Adrenal gland (tissue), 12 donors: Measurements from ENCODE around the gene SHISA7. TPM values are rescaled to one million over a fixed set of nuclear protein-coding genes. Genes with fewer than 3 reads are reported as not detected.

Experiments used
- DNase-seq, 7 donors: peaks; one replicate each; pipeline ENCODE4 v3.0.0-alpha.2; 2019 to 2020
- H3K27ac ChIP-seq, 5 donors: fragments of 200-600 bp; sonication (generic) in 4 of 5; 1 replicate in 3 of 5; 2 replicates in 2 of 5; pipeline versions ENCODE4 v1.5.1 to v1.8.0; 2016 to 2020; ENCODE audit warnings: mild to moderate bottlenecking in 1 of 5
- H3K27me3 ChIP-seq: fragments of 200-600 bp; 2 replicates; pipeline ENCODE4 v1.8.0; 2021
- H3K36me3 ChIP-seq, 2 donors: fragments of 200-600 bp; replicated peaks in 1 of 2; 1 replicate in 1 of 2; 2 replicates in 1 of 2; pipeline versions ENCODE4 v1.5.1 to v1.8.0; 2018 to 2022
- H3K4me1 ChIP-seq, 2 donors: fragments of 200-600 bp; replicated peaks in 1 of 2; 1 replicate in 1 of 2; 2 replicates in 1 of 2; pipeline versions ENCODE4 v1.5.1 to v1.8.0; 2018 to 2021
- H3K4me3 ChIP-seq, 4 donors: fragments of 200-600 bp; sonication (generic) in 3 of 4; one replicate each; pipeline ENCODE4 v1.5.1; 2016 to 2018
- H3K9me3 ChIP-seq, 3 donors: fragments of 200-600 bp; sonication (generic) in 1 of 3; replicated peaks in 1 of 3; 1 replicate in 2 of 3; 2 replicates in 1 of 3; pipeline versions ENCODE4 v1.5.1 to v1.8.0; 2016 to 2021
- CTCF ChIP-seq, 6 experiments: fragments of 450-650 bp in 4 of 6; fragments of 200-600 bp in 2 of 6; sonication (generic) in 1 of 6; IDR thresholded peaks; 1 replicate in 5 of 6; 2 replicates in 1 of 6; pipeline versions ENCODE4 v1.5.1 to v1.8.0; 2016 to 2021; ENCODE audit warnings: antibody characterized with exemption in 6 of 6, mild to moderate bottlenecking in 2 of 6, moderate library complexity in 1 of 6
- POLR2A ChIP-seq, 2 donors: fragments of 450-650 bp; IDR thresholded peaks; one replicate each; pipeline ENCODE4 v1.6.1; 2017; ENCODE audit warnings: antibody characterized with exemption in 2 of 2, mild to moderate bottlenecking in 2 of 2, moderate library complexity in 1 of 2
- WGBS, 4 donors: extraction: QIAGEN DNeasy Blood & Tissue Kit in 2 of 4; methylation state at CpG; one replicate each; pipeline versions ENCODE4 v1.1.5 to v1.1.7; 2013 to 2017; 5-methylcytosine and 5-hydroxymethylcytosine counted together
- intact Hi-C, 2 donors: fragments of 100-400 bp; cut with DNase I; formaldehyde crosslinking; loops; one replicate each; pipeline versions ENCODE4 v1.14.1 to v1.15.0; 2022 to 2023
- polyA plus RNA-seq, 3 donors: library from polyadenylated mRNA; stranded (reverse); fragments of 200-250 nt in 2 of 3; fragments of 350-450 nt in 1 of 3; fragmentation: Illumina TruSeq in 1 of 3; extraction: RNeasy Lipid Tissue Mini Kit (QIAGEN cat#74804) in 1 of 3; gene quantifications; one replicate each; pipeline ENCODE4 v1.2.3, GENCODE V29; 2013 to 2014
- total RNA-seq, 9 donors: library from RNA; depleted of rRNA in 4 of 9; stranded (reverse); fragments of >200 nt in 4 of 9; fragments of 120-200 nt in 1 of 9; fragmentation: NEBNext Ultra II Directional in 1 of 9; extraction: Animal tissue kit (Norgen Biotek cat#: 25700) in 1 of 9; gene quantifications; one replicate each; pipeline versions ENCODE4 v1.1.0 to v1.2.4, GENCODE V29; 2013 to 2023
- donor health status: healthy with polysubstance abuse.
- donor health status: Bipolar disorder and iron deficiency.
- donor health status: DM: yes; HTN: yes; CAD: no.
- donor health status: DM: no; HTN: no; CAD: no.
- donor health status: DM: no; HTN: no; CAD: no.
- donor health status: DM: yes; HTN: yes; CAD: no.

Gene SHISA7
- total and polyA plus RNA-seq, 12 donors, result 0.08 to 1.3 (median 0.44) TPM; not detected in 4

DNA sequence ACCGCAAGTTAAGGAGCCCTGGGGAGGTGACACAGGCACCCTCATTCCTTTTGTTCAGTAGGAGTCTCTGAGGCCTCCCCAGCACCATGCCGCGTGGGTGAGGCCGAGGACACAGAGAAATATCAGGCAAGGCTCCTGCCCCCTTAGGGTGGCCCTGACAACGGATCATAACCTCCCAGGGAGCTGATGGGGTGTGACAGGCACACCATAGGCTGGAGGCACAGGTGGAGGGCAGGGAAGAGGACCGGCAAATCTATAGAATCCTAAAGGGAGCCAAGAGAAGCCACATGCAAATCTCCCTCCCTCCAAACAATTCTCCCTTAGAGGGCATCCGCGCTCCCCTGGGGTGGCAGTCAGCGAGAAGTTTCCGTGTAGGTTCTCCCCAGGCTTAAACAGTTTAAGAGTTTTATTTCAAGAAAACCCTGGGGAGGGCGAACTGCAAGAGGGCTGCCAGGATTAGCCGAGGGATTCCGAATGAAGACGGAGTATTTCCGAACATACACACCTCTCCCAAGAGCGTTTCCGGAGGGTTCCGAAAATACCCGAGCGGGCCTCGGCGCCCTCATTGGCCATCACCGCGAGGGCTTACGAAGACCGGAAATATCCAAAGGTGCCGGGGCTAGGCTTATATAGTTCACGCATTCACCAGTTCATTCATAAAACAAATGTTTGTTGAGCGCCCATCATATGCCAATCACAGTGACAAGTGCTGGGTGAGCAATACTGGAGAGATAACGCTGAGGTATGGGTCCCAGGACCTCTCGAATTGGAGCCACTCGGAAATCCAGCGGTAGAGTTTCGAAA lies 58.0 kb downstream of the SHISA7 start:
- H3K27ac ChIP-seq, result peak overlapping the region; percentile 71 to 96 (median 87)
- H3K4me3 ChIP-seq, result peak overlapping the region in 1 of 4 donors; percentile 85
- H3K36me3 ChIP-seq, result peaks cover 0 to 31% of the 10 kb centered on the region in 2 donors
- TF ChIP-seq POLR2A (IDR thresholded peaks at IDR 0.05) (peak in 1 of 2 donors; percentile 5), CTCF (IDR thresholded peaks at IDR 0.05) (peak in 1 of 6 experiments; percentile 11)
- WGBS, 4 donors, result 8 to 12% (median 9%) methylated on average over 27 to 34 of the region's 34 CpGs
- intact Hi-C loops, result loop anchor here in 1 of 2 donors (5.0 kb wide), 1 partner anchor 83 kb away; no protein-coding TSS in a partner anchor
- H3K9me3 ChIP-seq, result no peaks in the 10 kb centered on the region
- H3K27me3 ChIP-seq, result no peaks in the 10 kb centered on the region
- DNase-seq, result peak; percentile 96 to 99 (median 97)
- H3K4me1 ChIP-seq, result peaks cover 30 to 45% of the 10 kb centered on the region in 2 donors

DNA sequence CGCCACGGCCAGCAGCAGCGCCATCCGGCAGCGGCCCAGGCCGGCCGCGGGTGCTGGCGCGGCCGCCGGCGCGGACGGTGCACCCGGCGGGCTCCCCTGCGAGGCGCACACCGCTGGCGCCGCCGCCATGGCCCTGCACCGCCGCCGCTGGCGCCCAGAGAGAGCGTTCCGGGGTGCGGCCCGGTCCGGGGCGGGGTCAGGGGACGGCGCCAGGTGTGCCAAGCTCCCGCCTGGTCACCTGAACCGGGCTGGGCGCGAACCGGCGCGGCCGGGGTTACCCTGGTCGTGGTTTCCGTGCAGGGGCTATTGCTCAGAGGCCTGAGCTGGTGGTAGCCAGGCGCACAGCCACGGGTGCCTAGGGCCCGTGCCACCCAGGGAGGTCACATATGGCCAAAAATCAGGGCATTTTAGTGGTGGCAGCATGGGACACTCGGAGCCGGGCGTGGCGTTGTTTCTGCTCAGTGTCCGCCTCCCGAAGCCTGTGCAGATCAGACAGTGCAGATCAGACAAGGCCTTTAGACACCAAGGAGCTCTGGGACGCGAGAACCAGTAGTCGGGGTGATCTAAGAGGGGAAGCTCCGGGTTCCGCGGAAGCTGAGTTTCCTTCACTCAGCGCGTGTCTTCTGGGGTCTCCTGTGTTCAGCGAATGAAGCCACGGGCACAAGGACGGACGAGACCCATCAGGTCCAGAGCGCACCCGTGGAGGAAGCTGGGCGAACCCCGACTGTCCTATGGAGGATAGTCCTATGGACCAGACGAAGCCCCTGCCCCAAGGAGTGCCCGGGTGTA lies 58.8 kb downstream of the SHISA7 start, which contains the start of gene TMEM238:
TMEM238 (minus strand) TSS at position 162 of the 789 bp plus-strand sequence; CDS start at position 129, 33 bp downstream.
- peaks cover 0 to 24% of the 10 kb centered on the region in 2 donors for H3K36me3 ChIP-seq
- peak within 1 kb of the TSS; percentile 71 to 96 (median 87) for H3K27ac ChIP-seq
- H3K9me3 ChIP-seq, result no peaks in the 10 kb centered on the region
- H3K4me3 ChIP-seq, result peak within 1 kb of the TSS in 1 of 4 donors; percentile 85
- H3K4me1 ChIP-seq, result peaks cover 30 to 42% of the 10 kb centered on the region in 2 donors
- intact Hi-C loops, result loop anchor here in 1 of 2 donors (5.0 kb wide), 1 partner anchor 82 kb away; no protein-coding TSS in a partner anchor
- no peaks in the 10 kb centered on the region for H3K27me3 ChIP-seq
- WGBS, 4 donors, result 23 to 75% (median 36%) methylated on average over 16 to 72 of the region's 72 CpGs
- DNase-seq, result peak in 5 of 7 donors; percentile 30 to 71 (median 46)
- TF ChIP-seq CTCF (IDR thresholded peaks at IDR 0.05) (peak in 1 of 6 experiments; percentile 6), POLR2A (IDR thresholded peaks at IDR 0.05) (peak in 1 of 2 donors; percentile 1)

DNA sequence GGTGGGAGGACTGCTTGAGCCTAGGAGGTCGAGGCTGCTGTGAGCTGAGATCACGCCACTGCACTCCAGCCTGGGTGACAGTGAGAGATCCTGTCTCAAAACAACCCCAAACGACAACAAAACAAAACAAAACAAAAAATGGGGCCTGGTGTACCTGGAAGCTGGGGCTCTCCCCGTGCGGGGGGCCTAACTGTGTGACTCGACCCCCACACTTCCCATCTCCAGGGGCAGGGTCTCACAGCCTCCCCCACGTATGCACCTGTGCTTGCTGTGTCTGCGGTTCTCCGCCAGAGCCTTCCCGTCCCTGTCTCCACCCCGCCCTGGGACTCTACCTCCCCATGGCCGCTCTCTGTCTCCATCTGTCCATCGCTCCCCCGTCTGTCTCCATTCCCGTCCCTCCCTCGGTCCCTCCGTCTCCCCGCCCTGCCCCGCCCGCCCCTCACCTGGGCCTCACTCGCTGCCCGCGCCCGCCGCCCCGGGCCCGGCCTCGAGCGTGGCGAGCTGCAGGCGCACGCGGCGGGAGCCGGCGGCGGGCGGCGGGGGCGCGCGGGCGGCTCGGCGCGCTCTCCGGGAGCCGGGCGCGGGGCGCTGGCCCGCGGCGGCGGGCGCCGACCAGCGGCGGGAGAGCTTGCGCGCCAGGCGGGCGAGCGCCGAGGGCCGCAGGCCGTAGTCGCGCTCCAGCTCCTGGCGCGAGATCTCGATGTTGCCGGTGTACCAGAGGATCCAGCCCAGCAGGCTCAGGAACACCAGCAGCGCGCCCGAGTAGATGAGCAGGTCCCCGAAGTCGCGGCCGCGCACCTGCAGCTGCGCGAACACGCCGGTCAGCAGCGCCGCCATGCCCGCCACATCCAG lies 59.6 kb downstream of the SHISA7 start:
- Histone ChIP-seq H3K9me3 (no peaks in the 10 kb centered on the region), H3K27ac (peak overlapping the region in 3 of 5 donors; percentile 87 to 96 (median 95)), H3K27me3 (no peaks in the 10 kb centered on the region), H3K4me1 (peaks cover 30 to 33% of the 10 kb centered on the region in 2 donors), H3K4me3 (peak overlapping the region in 1 of 4 donors; percentile 85), H3K36me3 (peaks cover 0 to 16% of the 10 kb centered on the region in 2 donors)
- 4 to 21% (median 6%) methylated on average over 13 to 88 of the region's 88 CpGs for WGBS, 4 donors
- peak; percentile 49 to 84 (median 71) for DNase-seq
- intact Hi-C loops, result loop anchor here in 1 of 2 donors (5.0 kb wide), 1 partner anchor 81 kb away; no protein-coding TSS in a partner anchor
- TF ChIP-seq POLR2A (IDR thresholded peaks at IDR 0.05), result peak; percentile 45 to 67
- TF ChIP-seq CTCF (IDR thresholded peaks at IDR 0.05), result peak in 2 of 6 experiments; percentile 20 to 38
